Measurements from ENCODE around the gene CD160. TPM values are rescaled to one million over a fixed set of nuclear protein-coding genes. Genes with fewer than 3 reads are reported as not detected.
A peak's percentile ranks its signal among the peaks of the same experiment; 100 is the strongest.

Gene CD160
- total and polyA plus RNA-seq, 2 of the 4 experiments (the other 2 are of a cell fraction): not detected

DNA sequence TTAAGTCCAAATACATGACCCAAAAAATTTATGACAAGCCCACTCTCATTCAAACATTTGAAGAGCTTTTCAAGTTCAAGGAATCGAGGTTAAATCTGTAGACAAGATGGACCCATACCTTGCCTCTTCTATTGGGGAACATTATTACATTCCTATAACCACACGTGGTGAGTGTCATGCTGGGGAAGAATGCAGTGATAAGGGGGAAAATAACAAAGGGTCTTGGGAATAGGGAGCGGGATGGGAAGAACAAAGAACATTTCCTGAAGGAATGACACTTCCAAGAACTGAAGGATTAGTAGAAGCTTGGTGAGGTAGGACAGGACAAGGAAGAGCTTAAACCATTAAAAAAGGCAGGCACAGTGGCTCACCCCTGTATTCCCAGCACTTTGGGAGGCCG is 31.0 kb upstream of the CD160 start:
- no peak overlapping the region for H4K91ac ChIP-seq (ENCODE audit: insufficient read depth, low read depth, low read length)
- BruUV-seq (replicated peaks): no TSS peak
- intact Hi-C loops (cut with micrococcal nuclease) (no loop called here), dilution Hi-C loops (cut with HindIII; ENCODE audit: low sequenced_read_pairs, unreplicated experiment) (no loop called here), in situ Hi-C loops (cut with MboI; ENCODE audit: low sequenced_read_pairs) (no loop called here)
- H2AK5ac ChIP-seq (ENCODE audit: low read depth, low read length): no peak overlapping the region
- TF ChIP-seq MAZ (IDR thresholded peaks at IDR 0.05; ENCODE audit: borderline replicate concordance, low read depth, low read length) (no peak), CHD1 (IDR thresholded peaks at IDR 0.05; ENCODE audit: low read depth, low read length) (no peak), POLR2A (IDR thresholded peaks at IDR 0.05; ENCODE audit: low read depth, low read length) (no peak), MAFK (IDR thresholded peaks at IDR 0.05; ENCODE audit: low read depth, low read length) (no peak), NFE2L2 (IDR thresholded peaks at IDR 0.05; ENCODE audit: low read depth, low read length) (no peak), BHLHE40 (IDR thresholded peaks at IDR 0.05; ENCODE audit: low read depth, low read length) (no peak), RAD21 (IDR thresholded peaks at IDR 0.05; ENCODE audit: low read length) (no peak), SMC3 (IDR thresholded peaks at IDR 0.05; ENCODE audit: low read depth, low read length) (no peak), RFX5 (IDR thresholded peaks at IDR 0.05; ENCODE audit: low read depth, low read length) (no peak), CEBPB (IDR thresholded peaks at IDR 0.05; ENCODE audit: low read depth, low read length) (no peak), RCOR1 (IDR thresholded peaks at IDR 0.05; ENCODE audit: insufficient replicate concordance, low read length) (no peak), FOS (IDR thresholded peaks at IDR 0.05; ENCODE audit: low read depth, low read length) (no peak), MXI1 (IDR thresholded peaks at IDR 0.05; ENCODE audit: borderline replicate concordance, low read depth, low read length) (no peak)
- TF ChIP-seq, protein P1, sequence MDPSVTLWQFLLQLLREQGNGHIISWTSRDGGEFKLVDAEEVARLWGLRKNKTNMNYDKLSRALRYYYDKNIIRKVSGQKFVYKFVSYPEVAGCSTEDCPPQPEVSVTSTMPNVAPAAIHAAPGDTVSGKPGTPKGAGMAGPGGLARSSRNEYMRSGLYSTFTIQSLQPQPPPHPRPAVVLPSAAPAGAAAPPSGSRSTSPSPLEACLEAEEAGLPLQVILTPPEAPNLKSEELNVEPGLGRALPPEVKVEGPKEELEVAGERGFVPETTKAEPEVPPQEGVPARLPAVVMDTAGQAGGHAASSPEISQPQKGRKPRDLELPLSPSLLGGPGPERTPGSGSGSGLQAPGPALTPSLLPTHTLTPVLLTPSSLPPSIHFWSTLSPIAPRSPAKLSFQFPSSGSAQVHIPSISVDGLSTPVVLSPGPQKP (IDR thresholded peaks at IDR 0.05; ENCODE audit: borderline replicate concordance, low read depth, low read length): no peak
- TF ChIP-seq, protein P2, sequence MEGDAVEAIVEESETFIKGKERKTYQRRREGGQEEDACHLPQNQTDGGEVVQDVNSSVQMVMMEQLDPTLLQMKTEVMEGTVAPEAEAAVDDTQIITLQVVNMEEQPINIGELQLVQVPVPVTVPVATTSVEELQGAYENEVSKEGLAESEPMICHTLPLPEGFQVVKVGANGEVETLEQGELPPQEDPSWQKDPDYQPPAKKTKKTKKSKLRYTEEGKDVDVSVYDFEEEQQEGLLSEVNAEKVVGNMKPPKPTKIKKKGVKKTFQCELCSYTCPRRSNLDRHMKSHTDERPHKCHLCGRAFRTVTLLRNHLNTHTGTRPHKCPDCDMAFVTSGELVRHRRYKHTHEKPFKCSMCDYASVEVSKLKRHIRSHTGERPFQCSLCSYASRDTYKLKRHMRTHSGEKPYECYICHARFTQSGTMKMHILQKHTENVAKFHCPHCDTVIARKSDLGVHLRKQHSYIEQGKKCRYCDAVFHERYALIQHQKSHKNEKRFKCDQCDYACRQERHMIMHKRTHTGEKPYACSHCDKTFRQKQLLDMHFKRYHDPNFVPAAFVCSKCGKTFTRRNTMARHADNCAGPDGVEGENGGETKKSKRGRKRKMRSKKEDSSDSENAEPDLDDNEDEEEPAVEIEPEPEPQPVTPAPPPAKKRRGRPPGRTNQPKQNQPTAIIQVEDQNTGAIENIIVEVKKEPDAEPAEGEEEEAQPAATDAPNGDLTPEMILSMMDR (conservative IDR thresholded peaks at IDR 0.05; ENCODE audit: low read depth, low read length): no peak
- TF ChIP-seq, protein P3, sequence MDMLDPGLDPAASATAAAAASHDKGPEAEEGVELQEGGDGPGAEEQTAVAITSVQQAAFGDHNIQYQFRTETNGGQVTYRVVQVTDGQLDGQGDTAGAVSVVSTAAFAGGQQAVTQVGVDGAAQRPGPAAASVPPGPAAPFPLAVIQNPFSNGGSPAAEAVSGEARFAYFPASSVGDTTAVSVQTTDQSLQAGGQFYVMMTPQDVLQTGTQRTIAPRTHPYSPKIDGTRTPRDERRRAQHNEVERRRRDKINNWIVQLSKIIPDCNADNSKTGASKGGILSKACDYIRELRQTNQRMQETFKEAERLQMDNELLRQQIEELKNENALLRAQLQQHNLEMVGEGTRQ (IDR thresholded peaks at IDR 0.05; ENCODE audit: low read depth, low read length): no peak
- peaks cover 7% of the 10 kb centered on the region for H3K9me1 ChIP-seq (ENCODE audit: insufficient read depth, low read length)
- no peaks in the 10 kb centered on the region for H4K20me1 ChIP-seq (ENCODE audit: insufficient read depth, low read length)
- peaks cover 10% of the 10 kb centered on the region; the same call in 1 of the 2 replicates for H3K4me1 ChIP-seq (ENCODE audit: control insufficient read depth, insufficient read depth, low read length)
- no peaks in the 10 kb centered on the region for H3K36me3 ChIP-seq (ENCODE audit: control insufficient read depth, insufficient read depth, low read length)
- H4K5ac ChIP-seq (ENCODE audit: low read depth, low read length): no peak overlapping the region
- H2BK5ac ChIP-seq (ENCODE audit: low read depth, low read length, poor library complexity, severe bottlenecking): no peak overlapping the region
- H2BK15ac ChIP-seq (ENCODE audit: low read depth, low read length): no peak overlapping the region
- H3K18ac ChIP-seq (ENCODE audit: low read depth, low read length): no peak overlapping the region
- CTCF ChIA-PET: no interaction called here
- 0 out of 4 replicates have a peak, but pooled peaks cover 0 to 3% of the 10 kb centered on the region in 2 experiments for H3K79me1 ChIP-seq (ENCODE audit: low read depth in 1 of 2, low read length in 2 of 2)
- H3K23ac ChIP-seq (ENCODE audit: low read depth, low read length): no peak overlapping the region
- H2AK9ac ChIP-seq (replicated peaks; ENCODE audit: low read depth, low read length, poor library complexity): no peak overlapping the region
- 0 out of 2 replicates have a peak overlapping the region, but pooled peaks have one; percentile 1 for H2BK20ac ChIP-seq (ENCODE audit: low read depth, low read length)
- H3K27ac ChIP-seq (ENCODE audit: insufficient read depth, low read length): no peak overlapping the region
- H3K9me3 ChIP-seq (ENCODE audit: control insufficient read depth, insufficient read depth, low read length): no peaks in the 10 kb centered on the region
- POLR2A ChIA-PET (ENCODE audit: unreplicated experiment): no interaction called here
- ATAC-seq (ENCODE audit: low read depth): no peak
- no peak overlapping the region for H3K4me3 ChIP-seq (ENCODE audit: insufficient read depth, low read depth, low read length)
- WGBS, 2 experiments (ENCODE audit: extremely low coverage in 2 of 2, insufficient read length in 1 of 2): no CpG with 5 or more reads among the region's 4 CpGs
- no peaks in the 10 kb centered on the region for H3K27me3 ChIP-seq (ENCODE audit: control insufficient read depth, insufficient read depth, low read length)
- H3K4ac ChIP-seq (ENCODE audit: low read depth, low read length): no peak overlapping the region
- H3K14ac ChIP-seq (replicated peaks; ENCODE audit: low read depth, low read length): no peak overlapping the region
- no peak for DNase-seq
- H3K56ac ChIP-seq (ENCODE audit: extremely low read depth, insufficient read depth, low read length): no peak overlapping the region
- no peak overlapping the region for H3K4me2 ChIP-seq (ENCODE audit: low read depth, low read length)
- no peak overlapping the region for H3K9ac ChIP-seq (ENCODE audit: low read depth, low read length)
- H2BK120ac ChIP-seq (ENCODE audit: low read depth, low read length): no peak overlapping the region
- no peak overlapping the region for H4K8ac ChIP-seq (ENCODE audit: low read depth in 2 of 2, low read length in 2 of 2)
- no peak overlapping the region for H2AFZ ChIP-seq (replicated peaks; ENCODE audit: low read length, poor library complexity)
